Muscle of back (tissue), 11 donors: Measurements from ENCODE around the gene BAIAP2L1. TPM values are rescaled to one million over a fixed set of nuclear protein-coding genes. Genes with fewer than 3 reads are reported as not detected.
A peak's percentile ranks its signal among the peaks of the same experiment; 100 is the strongest.

Source experiments
- DNase-seq, 3 donors: peaks; one replicate each; pipeline versions ENCODE4 v3.0.0 to v3.0.0-alpha.2; 2013
- polyA plus RNA-seq, 10 donors: library from polyadenylated mRNA; unstranded; fragments of 120-200 nt; gene quantifications; one replicate each; pipeline ENCODE4 v1.2.1, GENCODE V29; 2013; ENCODE audit not compliant: insufficient read length in 10 of 10

The BAIAP2L1 gene
- polyA plus RNA-seq, 10 donors: 3.7 to 7.8 (median 6.0) TPM

GRCh38 chr7:98360221-98361130 is 40.4 kb downstream of the BAIAP2L1 start:
- no peak for DNase-seq

DNA sequence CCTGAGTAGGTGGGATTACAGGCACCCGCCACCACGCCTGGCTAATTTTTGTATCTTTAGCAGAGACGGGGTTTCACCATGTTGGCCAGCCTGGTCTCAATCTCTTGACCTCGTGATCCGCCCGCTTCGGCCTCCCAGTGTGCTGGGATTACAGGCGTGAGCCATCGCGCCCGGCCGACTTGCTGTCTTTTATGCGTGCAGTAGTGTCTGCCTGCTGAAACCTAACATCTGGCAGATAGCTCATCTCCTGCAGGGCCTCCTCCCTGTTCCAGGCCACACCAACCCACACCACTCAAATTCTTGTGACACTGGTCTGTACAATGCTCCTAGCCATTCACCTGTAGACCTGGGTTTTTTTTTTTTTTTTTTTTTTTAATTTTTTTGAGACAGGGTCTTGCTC is 41.5 kb downstream of the BAIAP2L1 start:
- DNase-seq: no peak

GRCh38 chr7:98358706-98359105 is 42.2 kb downstream of the BAIAP2L1 start:
- no peak for DNase-seq

GRCh38 chr7:98357751-98358161 is 43.1 kb downstream of the BAIAP2L1 start:
- DNase-seq: no peak

DNA sequence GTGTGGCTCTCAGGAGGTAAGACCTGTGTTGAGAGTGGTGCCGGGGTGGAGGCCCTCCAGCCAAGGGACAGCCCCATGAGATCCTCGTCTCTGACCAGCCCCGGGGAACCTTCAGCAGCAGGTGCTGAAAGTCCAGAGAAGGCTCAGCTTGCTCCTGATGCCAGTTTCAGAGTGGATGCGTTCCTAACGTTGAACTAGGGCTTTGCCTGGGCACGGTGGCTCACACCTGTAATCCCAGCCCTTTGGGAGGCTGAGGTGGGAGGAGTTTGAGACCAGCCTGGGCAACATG is 45.7 kb downstream of the BAIAP2L1 start:
- DNase-seq: no peak

DNA sequence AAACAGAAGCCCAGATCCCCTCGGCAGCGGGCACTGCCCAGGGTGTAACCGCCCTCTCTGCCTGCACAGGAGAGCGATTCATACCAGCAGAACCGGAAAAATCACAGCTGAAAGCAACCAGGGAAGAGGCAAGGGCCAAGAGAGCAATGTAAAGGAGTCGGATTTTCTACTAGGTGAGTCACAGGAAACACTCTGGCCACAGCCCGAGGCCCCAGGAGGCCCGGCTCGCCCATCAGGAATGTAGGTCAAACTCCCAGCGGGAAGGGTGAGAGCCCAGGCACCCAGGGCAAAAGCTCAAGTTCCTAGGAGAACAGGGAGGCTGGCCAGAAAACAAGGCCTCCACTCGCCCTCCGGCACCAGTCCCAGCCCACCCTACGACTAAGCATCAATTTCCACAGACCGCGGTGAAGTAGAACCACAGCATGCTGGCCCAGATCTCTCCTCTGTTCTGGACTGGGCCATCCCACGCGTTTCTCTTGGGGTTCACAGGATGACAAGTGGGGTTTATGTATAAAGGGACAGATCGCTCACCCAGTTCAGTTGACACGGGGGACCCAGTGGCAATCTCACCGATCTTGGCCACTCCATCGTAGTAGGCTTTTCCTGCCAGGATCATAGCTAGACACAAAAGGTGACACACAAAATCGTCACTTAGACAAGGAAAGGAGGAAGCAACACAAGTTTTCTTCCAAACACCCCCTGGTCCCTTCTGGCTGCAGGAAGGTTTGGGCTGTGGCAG is 46.2 kb downstream of the BAIAP2L1 start:
- peak in 1 of 3 donors; percentile 47 for DNase-seq

DNA sequence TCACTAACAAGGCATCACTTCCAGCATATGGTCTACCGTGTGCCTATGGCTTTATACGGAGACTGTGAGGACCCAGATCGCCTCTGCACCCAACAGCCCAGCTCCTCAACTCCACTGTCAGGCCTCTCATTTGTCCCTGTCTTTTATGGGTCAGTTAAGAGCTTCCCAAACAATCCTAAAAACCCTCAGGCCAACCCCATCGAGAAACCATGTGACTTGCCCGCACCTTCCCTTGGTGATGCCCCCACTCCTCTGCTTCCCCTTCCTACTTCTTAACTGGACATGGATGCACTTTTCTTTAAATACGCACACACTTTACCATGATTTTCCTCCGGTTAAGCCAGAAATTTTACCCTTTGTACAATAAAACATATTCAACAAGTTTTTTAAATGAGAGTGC is 46.8 kb downstream of the BAIAP2L1 start:
- DNase-seq: no peak

DNA sequence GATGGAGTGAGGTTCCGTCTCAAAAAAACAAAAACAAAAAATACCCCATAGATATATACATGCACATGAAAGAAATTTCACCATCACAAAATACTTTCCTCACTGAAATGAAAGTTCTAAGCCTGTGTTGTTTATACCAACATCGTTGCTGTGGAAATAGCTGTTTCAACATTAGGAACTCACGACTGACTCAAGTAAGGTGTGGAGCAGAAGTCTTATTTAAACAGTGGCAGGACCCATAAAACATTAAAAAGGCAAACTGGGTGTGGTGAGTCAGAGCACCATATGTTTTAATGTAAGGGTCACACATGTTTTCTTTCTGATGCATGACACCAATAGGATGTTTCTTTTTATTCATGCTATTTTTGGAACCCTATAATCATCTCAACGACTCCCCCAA is 48.3 kb downstream of the BAIAP2L1 start:
- DNase-seq: peak in 1 of 3 donors; percentile 58

GRCh38 chr7:98351136-98351535 is 49.8 kb downstream of the BAIAP2L1 start:
- DNase-seq: no peak

GRCh38 chr7:98348726-98349474 is 52.0 kb downstream of the BAIAP2L1 start:
- DNase-seq: no peak

DNA sequence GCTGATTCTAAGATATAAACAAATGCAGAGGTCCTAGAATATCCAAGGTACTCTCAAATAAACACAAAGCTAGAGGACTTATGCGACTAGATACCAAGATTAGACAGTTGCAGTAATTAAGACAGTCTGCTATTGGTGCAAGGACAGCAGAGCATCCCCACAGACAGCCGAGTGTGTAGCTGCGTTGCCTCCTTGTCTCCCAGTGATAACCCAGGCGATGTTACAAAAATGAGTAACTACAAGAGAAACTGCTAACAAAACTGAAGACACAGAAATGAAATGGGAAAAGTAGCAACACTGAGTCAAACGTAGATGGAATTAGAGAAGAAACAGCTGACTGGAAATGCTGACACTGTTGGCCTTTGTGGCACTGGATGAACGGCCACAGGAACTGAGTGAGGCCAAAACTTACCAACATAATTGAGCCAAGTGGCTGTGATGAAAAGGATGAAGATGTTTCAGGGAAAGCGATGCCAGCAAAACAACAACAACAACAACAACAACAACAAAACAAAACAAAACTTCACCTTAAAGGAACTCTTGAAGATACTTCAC is 54.3 kb downstream of the BAIAP2L1 start:
- DNase-seq: no peak

DNA sequence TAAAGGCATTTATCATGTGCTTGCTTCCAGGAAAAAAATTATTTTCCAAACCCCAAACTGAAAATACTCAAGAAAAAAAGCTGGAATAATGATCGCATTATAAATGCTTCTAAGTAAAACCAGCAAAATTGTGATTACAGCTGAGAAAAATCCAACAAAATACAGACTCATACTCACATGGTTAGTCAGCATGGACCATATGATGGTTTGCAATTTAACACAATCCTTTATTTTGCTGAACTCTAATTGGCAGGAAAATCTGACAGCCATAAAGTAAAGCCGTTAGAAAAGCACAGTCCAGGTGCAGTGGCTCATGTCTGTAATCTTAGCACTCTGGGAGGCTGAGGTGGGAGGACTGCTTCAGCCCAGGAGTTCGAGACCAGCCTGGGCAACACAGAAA is 59.8 kb downstream of the BAIAP2L1 start:
- peak in 1 of 3 donors; percentile 11 for DNase-seq

DNA sequence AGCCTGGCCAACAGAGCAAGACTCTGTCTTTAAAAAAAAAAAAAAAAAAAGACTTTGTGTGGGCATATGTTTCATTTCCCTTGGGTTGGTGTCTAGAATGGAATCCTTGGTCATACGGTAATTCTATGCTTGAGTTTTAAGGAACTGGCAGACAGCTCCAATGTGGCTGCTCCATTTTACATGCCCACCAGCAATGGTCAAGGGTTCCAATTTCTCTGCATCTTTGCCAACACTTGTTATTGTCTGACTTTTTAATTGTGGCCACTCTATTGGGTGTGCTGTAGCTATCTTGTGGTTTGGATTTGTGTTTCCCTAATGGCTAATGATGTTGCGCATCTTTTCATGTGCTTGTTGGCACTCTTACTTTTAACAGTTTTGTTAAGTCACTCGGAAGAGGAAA is 61.8 kb downstream of the BAIAP2L1 start:
- no peak for DNase-seq

- DNase-seq: no peak
These were observed 62.4 kb downstream of the BAIAP2L1 start for GRCh38 chr7:98338441-98338840.

DNA sequence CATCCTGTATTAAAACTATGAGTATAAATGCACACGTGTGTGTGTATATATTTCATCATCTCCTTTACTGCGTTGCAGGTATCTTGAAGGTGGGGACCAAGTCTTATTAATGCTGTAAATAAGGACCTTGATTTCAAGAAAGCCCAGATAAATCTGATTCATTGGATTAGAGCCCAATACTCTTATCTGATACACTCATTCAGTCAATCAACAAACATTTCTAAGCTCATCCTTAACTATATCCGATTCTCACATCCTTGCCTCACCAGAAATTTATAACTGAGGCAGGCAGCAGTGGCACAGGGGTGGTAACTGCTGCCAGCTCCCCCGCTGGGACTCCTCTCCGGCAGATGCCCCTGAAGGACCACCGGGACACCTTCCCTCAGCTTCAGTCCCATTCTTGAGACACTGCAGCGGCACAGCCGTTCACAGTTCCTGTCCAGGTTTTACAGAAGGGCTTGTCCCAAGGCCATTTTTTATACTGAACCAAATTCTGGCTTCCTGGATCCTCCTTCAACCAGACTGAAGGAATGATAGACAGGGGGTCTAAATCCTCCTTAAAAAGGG is 65.4 kb downstream of the BAIAP2L1 start:
- no peak for DNase-seq

DNA sequence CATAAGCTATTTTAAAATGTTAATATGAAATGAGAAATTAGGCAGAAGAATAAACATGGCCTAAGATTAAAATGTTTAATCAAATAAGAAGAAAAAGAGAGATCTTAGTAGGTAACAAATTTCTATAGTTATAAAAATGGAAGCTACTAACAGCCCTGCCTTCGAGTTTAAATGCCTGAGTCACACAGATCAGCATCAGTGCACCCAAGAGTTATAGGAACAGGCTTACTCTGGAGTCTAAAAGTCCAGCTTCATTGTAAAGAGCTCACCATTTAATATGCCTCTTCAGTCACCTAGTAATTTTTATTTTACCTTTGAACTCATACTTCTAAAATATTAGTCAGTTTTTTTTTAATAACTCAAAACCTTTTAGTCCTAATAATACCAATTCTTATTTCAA is 66.8 kb downstream of the BAIAP2L1 start:
- no peak for DNase-seq

- no peak for DNase-seq
These were observed 69.9 kb downstream of the BAIAP2L1 start for GRCh38 chr7:98330926-98331529.

DNA sequence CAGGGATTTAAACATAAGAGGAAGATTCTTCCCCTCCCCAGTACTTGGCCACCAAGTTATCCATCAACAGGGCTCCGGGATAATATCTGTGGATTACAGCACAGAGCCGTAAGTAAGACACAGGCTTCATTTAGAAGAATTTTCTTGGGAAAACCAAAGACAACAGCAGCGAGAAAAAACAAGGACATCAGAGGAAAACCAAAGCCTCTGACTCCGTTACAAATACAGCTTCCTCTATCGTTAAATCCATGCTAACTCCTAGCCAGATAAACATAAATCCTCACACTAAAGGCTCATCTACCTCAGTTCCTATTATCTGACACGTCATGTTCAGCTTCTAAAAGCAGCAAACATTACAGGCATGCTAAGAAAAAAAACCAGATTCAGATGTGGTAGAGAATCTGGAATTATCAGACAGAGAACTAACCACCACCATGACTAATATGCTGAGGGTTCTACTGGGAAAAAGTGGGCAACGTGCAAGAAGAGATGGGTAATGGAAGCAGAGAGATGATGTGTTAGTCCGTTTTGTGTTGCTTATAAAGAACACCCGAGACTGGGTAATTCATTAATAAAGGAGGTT is 71.0 kb downstream of the BAIAP2L1 start:
- DNase-seq: peak in 1 of 3 donors; percentile 23

- DNase-seq: peak in 1 of 3 donors; percentile 15
These were observed 71.6 kb downstream of the BAIAP2L1 start for GRCh38 chr7:98329100-98329790.

DNA sequence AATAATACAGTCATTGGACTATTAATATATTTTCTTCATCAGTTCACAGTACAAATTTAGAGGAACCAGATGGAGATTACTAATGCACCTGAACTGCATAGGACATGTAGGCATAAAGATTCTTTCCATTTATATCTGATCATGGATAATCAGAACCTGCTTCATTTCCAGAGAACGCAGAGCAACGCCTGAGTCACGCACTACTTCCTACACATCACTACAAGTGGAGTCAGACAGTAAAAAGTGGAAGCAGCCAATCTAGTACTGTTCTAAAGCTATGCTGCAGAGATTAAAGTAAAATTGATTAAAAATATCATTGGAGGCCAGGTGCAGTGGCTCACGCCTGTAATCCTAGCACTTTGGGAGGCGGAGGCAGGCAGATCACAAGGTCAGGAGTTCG is 76.1 kb downstream of the BAIAP2L1 start:
- DNase-seq: no peak
